Activated CD4-positive, alpha-beta T cell treated with anti-CD3 and anti-CD28 coated beads, Interleukin-2, amount 50 U/mL, for 24 hours (primary cell): Measurements from ENCODE around the gene GALNT9.
"Not testable (repeated sequence)": the region's sequence is repeated elsewhere in the genome, so short reads cannot be mapped to it uniquely, and the experiment has no call there.

ENCODE experiments used
- DNase-seq, 2 donors: peaks; one replicate each; pipeline ENCODE4 v3.0.0-alpha.2; 2020; ENCODE audit warnings: low read depth in 1 of 2, low spot score in 1 of 2

GALNT9 gene

GRCh38 chr12:132267873-132268272 is 61.5 kb downstream of the GALNT9 start:
- DNase-seq, result no peak

GRCh38 chr12:132266802-132267201 is 62.6 kb downstream of the GALNT9 start:
- DNase-seq, result no peak

GRCh38 chr12:132266370-132266769 is 63.0 kb downstream of the GALNT9 start:
- DNase-seq, result no peak

- DNase-seq, result not testable (repeated sequence)
Measured at GRCh38 chr12:132265822-132266221, 63.6 kb downstream of the GALNT9 start.

- DNase-seq, result no peak
Measured at GRCh38 chr12:132265056-132265800, 64.2 kb downstream of the GALNT9 start.

GRCh38 chr12:132264086-132265010 is 65.0 kb downstream of the GALNT9 start:
- no peak for DNase-seq

GRCh38 chr12:132263451-132264049 is 65.8 kb downstream of the GALNT9 start:
- no peak for DNase-seq

DNA sequence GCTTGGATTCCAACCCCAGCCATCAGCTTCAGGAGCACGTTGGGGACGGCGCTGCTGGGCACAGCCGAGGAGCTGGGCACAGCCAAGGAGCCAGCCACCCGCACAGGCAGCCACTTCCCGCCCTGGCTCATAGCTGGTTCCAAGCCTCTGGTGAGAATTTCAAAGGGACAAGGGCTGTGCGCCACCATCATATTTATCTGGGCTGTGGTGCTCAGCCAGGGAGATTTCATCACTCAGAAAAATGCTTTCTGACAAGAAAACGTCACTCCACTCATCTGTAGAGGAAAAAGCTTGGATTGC is 66.4 kb downstream of the GALNT9 start:
- DNase-seq, result no peak

DNA sequence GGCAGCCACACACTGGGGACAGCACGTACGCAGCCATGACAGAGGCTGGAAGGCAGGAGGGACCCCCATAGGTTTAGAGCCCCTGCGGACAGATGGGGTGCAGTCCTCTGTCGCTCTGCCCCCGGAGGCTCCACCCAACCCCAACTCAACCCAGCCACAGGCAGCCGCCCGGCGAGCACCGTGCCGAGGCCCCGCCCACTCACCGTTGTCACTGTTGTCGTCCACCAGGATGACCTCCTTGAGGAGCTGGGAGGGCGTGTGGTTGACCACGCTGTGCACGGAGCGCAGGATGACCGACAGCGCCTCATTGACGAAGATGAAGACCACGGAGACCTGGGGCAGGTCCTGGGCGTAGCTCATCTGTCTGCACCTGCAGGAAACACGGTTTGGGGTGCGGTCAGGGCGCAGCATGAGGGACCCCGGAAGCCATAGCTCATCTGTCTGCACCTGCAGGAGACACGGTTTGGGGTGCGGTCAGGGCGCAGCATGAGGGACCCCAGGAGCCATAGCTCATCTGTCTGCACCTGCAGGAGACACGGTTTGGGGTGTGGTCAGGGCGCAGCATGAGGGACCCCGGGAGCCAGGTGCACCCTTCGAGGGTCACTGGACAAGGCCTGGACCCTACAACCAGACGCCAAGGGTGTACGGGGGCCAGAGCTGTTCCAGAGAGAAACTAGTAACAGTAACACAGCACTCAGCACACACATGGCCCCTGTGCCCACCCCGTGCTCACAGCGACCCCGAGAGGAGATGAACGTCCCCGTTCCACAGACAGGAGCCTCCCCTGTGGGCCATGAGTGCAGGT is 66.9 kb downstream of the GALNT9 start:
- DNase-seq, result no peak

DNA sequence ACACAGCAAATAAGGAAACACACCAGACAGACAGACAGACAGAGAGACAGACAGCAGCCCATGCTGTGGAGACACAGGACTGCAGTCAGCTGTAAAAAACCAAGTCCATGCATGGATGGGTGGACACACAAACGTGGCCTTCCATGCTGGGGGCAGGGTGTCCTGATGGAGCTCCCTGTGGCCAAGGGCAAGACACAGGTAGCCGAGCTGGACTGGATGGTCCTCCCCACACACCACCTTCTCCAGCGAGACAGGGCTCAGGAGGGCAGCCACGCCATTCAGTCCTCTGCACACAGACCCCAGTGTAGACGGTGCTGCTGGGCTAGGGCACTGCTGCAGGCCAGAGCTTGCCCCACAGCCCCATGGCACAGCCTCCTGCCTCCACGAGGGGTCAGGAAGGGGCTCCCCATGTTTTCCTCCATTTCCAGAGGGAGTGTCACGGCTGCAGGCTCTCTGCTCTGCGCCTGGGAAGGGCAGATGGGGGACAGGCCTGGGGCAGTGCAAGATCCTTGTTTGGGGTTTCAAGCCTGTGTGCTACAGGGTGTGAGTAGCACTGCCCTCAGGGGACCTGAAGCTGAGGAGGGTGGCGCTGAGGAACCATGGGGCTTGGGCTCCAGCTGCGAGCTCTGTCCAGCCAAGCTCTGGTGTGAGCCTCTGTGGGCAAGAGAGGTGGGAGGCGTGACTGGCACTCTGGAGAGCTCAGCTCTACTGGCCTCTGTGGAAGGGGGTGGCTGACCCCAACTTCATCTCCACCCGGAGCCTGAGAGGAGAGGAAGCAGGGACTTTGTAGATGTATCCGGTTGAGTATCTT is 67.9 kb downstream of the GALNT9 start:
- DNase-seq, result no peak

- no peak for DNase-seq
Measured at GRCh38 chr12:132260721-132261120, 68.7 kb downstream of the GALNT9 start.

- no peak for DNase-seq
Measured at GRCh38 chr12:132259872-132260695, 69.3 kb downstream of the GALNT9 start.

DNA sequence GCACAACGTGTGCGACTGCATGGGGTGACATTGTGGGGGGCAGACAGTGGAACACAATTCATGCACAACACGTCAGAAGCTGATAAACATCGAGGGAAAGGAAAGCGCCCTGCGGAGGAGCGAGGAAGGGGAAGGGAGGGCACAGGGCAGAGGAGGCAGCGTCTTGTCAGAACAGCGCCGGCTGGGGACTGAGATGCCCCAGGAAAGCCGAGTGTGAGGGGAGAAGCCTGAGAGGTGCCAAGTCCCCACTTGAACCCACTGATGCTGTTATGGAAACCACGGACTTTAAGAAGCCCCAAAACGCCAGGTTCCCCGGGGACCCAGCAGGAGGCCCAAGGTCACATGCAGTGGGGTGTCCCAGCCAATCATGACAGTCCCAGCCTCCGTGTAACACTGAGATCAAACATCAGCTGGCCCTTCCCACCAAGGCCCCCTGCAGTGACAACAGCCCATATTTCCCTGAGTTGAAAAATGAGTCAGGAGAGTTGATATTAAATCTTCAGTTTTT is 70.0 kb downstream of the GALNT9 start:
- DNase-seq, result no peak

- DNase-seq, result no peak
Measured at GRCh38 chr12:132258543-132258942, 70.8 kb downstream of the GALNT9 start.

- DNase-seq, result no peak
Measured at GRCh38 chr12:132257955-132258490, 71.4 kb downstream of the GALNT9 start.

DNA sequence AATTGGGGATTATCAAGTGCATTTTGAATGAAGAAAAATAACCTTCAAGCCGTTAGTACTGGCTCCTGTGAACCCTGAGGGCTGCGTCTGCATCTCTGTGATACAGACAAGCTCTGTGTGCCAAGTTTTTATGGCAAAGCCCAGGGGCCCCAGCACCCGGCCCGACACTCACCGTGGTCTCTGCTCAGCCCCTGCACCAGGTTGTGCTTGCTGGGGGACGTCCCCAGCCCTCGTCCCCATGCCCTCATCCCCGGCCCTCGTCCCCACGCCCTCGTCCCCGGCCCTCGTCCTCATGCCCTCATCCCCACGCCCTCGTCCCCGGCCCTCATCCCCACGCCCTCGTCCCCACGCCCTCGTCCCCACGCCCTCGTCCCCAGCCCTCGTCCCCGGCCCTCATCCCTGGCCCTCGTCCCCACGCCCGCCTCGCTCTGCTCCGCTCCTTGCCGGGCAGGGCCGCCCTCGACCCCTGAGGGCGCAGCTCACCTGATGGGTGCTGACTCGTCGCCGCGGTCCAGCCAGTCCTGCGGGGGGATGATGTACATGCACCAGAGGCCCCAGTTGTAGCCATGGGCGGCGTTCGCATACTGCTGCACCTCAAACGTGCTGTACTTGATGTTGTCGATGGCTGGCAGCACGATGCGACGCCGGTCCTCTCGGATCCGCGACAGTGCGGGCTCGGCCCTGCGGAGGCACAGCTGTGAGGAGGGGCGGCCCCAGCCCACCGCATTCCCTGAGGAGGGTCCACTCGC is 72.0 kb downstream of the GALNT9 start:
- DNase-seq, result no peak

GRCh38 chr12:132256646-132257045 is 72.7 kb downstream of the GALNT9 start:
- DNase-seq, result no peak

DNA sequence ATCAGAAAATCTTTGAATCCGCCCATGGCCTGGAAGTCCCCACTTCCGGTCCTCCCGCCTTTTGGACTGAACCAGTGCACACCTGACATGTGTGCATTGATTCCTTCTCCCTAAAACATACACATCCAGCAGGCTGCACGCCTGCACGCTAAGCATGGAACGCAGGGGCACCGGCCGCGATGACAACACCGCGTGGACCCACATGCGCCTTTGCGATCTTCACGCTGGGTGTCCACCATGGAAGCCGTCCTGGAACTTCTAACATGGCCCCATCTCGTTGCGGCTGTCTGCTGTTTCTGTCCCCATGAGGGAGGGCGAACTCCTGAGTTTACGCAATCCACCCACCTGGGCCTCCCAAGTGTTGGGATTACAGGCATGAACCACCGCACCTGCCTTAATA is 73.7 kb downstream of the GALNT9 start:
- no peak for DNase-seq
